Left ventricle myocardium superior (tissue), 1 donor: ENCODE results near the gene KIF2C. TPM values are rescaled to one million over a fixed set of nuclear protein-coding genes. Genes with fewer than 3 reads are reported as not detected.
A peak's percentile ranks its signal among the peaks of the same experiment; 100 is the strongest.
"Not testable (repeated sequence)": the region's sequence is repeated elsewhere in the genome, so short reads cannot be mapped to it uniquely, and the experiment has no call there.

Experiments used
- ATAC-seq: fragments of 200-7000 bp; cut with Tn5 transposase; one replicate; pipeline ENCODE4 v1.9.1; 2020; ENCODE audit warnings: mild to moderate bottlenecking, moderate library complexity
- DNase-seq: peaks from one replicate; pipeline ENCODE4 v3.0.0-alpha.2; 2020
- intact Hi-C: fragments of 100-400 bp; cut with micrococcal nuclease; formaldehyde crosslinking; loops from one replicate; pipeline ENCODE4 v1.11.0; 2022
- long read RNA-seq: library from polyadenylated mRNA; unstranded; transcript quantifications from one replicate; pipeline ENCODE4 v2.0.0, GENCODE V29; 2021
- total RNA-seq: library from RNA; stranded (reverse); fragmentation: NEBNext Ultra II Directional; extraction: Animal tissue kit (Norgen Biotek cat#: 25700); gene quantifications from one replicate; pipeline ENCODE4 v1.2.1, GENCODE V29; 2021
- donor health status: DM: no; HTN: yes; CAD: no; lungs with severe emphysema.

The KIF2C gene
- 0.87 TPM for total RNA-seq
- long read RNA-seq, partial matches to known transcripts = 0 of 1 reads
- long read RNA-seq, other reads (novel, unspliced or antisense) = 0 of 1 reads

- ATAC-seq = peak; percentile 100
- intact Hi-C loops = no loop called here
Measured at GRCh38 chr1:44739307-44740178, at the start of gene KIF2C. Gene KIF2C, plus strand, starts transcription at chr1:44739837. Its CDS starts 96 bp downstream, at chr1:44739933.

DNA sequence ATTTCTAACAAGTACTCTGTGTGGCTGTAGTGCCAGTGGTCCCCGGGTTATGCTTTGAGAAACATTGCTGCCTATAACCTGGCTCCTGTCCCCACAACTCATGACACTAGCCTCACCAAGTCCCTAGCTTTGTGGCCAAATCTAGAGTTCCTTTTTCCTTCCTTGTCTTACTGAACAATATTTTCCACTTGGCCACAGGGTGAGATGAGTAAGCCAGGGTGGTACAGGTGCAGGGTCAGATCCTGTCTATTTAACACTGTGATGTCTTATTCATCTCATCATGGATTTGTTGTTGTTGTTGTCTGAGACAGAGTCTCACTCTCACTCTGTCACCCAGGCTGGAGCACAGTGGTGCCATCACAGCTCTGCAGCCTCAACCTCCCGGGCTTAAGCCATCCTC is 46.5 kb upstream of the KIF2C start:
- intact Hi-C loops = no loop called here
- DNase-seq (no peak), ATAC-seq (no peak)

More at GRCh38 chr1:44739307-44740178, at the start of gene KIF2C:
- peak; percentile 98 for DNase-seq

DNA sequence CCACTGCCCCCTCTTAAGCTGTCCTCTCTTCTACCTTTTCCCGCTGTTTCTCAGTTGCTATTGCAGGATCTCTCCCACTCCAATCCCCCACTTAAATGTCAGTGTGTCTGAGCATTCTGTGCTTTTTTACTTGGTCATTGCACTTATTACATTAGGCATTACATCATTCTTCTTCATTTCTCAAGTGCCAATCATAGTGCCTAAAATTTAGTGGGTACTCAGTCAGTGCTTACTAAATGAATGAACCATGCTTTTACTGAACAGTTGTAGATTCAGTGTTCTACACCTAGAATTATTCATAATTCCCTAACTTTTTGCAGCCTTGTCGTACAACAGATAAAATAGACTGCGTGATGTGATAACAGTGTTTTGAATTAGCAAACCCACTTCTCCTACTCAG is 45.7 kb upstream of the KIF2C start:
- DNase-seq (no peak), ATAC-seq (no peak)
- intact Hi-C loops = no loop called here

GRCh38 chr1:44694863-44695478 is 44.7 kb upstream of the KIF2C start:
- no peak for ATAC-seq
- DNase-seq = no peak
- intact Hi-C loops = no loop called here

GRCh38 chr1:44695671-44696070 is 44.0 kb upstream of the KIF2C start:
- intact Hi-C loops = no loop called here
- DNase-seq (no peak), ATAC-seq (no peak)

- no peak for DNase-seq
- no peak for ATAC-seq
- intact Hi-C loops = no loop called here
Measured at GRCh38 chr1:44696101-44696500, 43.5 kb upstream of the KIF2C start.

DNA sequence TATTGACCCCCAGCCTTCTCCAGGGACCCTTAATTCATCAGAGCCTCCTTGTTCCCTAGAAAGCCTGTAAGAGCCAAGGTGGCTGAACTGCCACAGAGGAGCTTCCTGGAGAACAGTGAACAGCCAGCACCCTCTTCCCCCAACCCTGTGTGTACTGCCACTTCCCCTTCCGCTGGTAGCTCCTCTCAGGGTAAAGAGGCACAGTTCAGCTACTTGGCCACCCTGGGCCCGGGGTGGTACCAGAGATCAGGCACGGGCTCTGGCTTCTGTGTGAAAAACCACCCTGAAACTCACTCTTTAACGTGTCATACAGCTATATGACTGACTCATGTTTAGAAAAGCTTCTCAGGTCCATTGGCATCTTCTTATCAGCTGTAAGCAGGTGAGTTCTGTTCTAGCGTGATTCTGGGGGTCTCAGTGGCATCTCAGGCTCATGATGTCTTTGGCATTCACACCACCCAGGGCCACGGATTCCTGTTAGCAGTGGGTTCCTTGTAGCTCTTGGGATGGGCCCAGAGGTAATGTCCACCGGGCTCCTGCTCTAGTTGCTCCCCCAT is 42.8 kb upstream of the KIF2C start:
- DNase-seq (no peak), ATAC-seq (peak; percentile 40)
- intact Hi-C loops = no loop called here

DNA sequence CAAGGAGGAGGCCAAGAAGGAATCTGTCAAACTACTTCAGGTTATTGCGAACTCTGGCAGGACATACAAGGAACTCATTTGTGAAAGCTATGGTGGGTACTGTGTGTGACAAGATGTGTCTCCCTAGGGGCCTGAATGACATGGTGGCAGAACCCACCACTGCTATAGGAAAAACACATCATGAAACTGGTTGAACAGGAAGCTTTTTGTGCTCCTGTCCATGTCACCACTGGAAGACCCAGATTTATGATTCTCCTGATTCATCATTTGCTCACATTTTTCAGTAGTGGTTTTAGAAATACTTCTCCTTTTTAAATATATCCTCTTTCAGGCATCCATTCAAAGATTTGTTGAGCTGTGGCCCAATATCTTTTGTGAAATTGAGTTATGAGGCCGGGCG is 41.5 kb upstream of the KIF2C start:
- intact Hi-C loops = no loop called here
- DNase-seq (no peak), ATAC-seq (no peak)

- intact Hi-C loops, ATAC-seq, DNase-seq: not testable (repeated sequence)
Measured at GRCh38 chr1:44699375-44699774, 40.3 kb upstream of the KIF2C start.

DNA sequence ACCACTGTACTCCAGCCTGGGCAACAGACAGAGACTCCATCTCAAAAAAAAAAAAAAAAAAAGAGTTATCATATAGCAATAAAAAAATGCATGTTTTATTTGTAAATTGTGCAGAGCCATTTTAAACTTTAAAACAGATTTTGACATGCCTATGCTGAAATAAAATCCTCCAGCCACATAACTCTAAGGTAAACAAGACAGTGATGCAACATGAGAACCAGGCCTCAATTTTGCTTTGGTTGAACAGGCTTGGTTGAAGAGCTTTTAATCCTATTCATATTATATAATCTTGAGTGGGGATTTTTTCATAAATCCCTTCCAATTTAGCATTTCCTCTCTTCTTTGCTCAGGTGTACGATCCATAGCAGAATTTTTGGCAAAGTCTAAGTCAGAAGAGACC is 39.1 kb upstream of the KIF2C start:
- intact Hi-C loops = no loop called here
- DNase-seq (no peak), ATAC-seq (no peak)

DNA sequence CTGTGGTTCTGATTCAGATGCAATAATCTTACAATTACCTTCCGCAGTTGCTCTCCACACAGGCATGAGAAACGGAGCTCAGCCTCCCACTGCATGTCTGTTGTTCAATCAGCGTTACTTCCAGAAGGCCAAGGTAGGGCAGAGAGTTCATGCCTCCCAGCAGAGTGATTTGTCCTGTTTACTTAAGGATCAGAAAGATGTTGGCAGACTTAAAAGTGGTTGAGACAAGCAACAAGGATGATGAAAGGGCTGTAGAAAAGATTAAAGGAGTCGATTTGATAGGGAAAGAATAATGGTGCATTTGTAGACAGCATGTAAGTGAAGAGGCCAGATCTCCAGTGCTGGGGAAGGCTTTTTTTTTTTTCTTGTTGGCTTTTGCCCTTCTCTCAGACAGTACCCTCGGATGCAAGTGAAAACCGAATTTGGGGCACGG is 38.5 kb upstream of the KIF2C start:
- DNase-seq (no peak), ATAC-seq (no peak)
- intact Hi-C loops = no loop called here

DNA sequence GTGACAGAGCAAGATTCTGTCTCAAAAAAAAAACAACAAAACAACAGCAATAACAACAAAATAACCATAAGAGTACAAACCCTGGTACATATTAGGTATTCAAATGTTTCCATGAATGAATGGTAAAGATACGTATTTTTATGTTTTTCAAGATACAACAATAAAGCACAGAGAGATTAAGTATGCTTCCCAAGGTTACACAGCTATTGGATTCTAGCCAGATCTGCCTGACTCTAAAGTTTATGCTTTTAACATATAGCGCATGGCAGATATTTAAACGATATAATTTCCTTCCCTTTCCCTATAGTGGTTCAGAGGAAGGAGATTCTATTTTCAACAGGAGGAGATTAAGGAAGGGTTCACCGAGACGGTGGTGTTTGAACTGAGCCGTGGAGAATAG is 34.2 kb upstream of the KIF2C start:
- ATAC-seq = no peak
- intact Hi-C loops = no loop called here
- no peak for DNase-seq

DNA sequence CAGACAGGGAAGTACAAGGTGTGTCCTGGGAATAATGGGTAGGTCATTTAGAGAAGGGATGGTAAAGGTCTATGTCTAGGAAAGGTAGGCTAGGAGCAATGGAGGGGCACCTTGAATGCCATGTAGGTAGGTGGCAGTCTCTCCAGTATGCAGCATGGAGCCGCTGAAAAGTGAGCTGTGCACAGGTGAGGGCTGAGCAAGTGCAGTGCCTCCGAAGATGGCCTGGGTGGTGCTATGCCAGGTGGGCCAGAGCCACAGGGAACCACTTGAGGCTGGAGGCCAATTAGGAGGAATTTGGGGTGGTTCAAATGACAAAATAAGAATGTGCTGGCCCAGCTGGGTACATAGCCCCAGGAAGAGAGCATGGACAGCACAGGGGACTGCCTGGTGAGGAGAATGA is 33.7 kb upstream of the KIF2C start:
- no peak for DNase-seq
- intact Hi-C loops = no loop called here
- no peak for ATAC-seq

GRCh38 chr1:44707112-44707881 is 32.3 kb upstream of the KIF2C start:
- DNase-seq (no peak), ATAC-seq (no peak)
- intact Hi-C loops = no loop called here

DNA sequence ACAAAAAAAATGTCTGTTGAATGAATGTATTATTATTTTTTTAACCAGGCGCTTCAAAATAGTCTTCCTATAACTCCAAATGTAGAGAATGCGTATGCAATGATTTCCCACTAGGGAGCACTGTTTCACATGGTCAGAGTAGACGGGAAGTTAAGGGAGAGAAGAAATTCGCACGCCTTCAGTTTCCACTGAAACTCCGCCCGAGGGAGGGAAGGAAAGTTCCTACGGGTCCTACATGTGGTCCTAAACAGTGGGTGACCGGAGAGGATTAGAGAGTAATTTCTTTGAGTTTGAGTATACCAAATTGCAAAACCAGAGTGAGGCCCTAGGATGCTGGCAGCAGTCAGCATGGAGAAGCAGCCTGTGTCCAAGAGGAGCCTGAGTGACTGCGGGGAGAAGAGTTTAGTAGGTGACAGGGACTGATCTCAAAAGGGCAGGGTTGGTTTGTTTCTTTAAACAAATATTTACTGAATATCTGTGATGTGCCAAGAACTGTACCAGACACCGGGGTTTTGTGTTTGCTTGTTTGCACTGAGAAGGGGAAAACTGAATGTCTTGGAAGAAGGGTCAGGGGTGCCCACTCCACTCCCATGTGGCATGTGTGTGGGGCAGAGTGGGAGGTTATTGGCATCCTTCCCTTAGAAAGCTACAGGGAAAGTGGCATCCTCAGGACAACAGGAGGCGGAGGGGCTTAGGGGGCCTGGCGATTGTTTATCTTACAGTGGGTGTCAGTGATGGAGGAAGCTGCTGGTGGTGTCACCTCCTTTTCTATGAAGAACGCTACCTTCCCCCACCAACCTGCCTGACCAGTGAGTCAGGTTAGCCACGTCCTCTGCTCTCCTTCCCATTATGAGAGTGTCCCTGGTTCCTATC is 31.4 kb upstream of the KIF2C start:
- DNase-seq (no peak), ATAC-seq (peak; percentile 76)
- intact Hi-C loops = no loop called here

DNA sequence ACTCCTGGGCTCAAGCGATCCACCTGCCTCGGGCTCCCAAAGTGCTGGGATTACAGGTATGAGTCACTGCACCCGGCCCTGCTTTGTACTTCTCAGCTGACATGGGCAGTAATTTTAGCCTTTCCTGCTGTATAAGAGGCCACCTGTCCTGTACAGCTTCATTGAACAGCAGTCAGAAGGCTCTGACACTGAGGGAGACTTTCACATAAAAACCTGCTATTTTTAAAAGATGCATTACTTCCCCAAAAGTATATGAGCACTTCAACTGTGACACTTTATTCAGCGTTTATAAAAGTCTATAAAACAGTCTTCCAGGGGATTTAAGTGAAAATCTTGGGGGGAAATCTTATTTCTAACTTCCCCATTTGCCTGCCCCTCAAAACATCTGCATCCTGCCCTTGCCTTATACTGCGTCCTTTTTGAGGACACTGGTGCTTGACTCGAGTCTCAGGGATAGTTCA is 26.3 kb upstream of the KIF2C start:
- no peak for ATAC-seq
- intact Hi-C loops = no loop called here
- DNase-seq = no peak

DNA sequence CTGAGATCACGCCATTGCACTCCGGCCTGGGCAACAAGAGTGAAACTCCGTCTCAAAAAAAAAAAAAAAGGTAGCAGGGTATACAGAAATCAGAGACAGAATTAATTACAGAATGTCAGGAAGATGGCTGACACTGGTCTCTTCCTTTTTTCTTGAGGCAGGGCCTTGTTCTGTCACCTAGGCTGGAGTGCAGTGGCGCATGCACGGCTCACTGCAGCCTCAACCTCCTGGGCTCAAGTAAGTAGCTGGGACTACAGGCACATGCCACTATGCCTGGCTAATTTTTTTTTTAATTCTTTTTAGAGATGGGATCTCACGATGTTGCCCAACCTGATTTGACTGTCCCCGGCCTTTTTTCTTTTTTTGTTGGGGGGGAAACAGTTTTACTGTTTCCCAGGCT is 25.1 kb upstream of the KIF2C start:
- DNase-seq (no peak), ATAC-seq (no peak)
- intact Hi-C loops = no loop called here

DNA sequence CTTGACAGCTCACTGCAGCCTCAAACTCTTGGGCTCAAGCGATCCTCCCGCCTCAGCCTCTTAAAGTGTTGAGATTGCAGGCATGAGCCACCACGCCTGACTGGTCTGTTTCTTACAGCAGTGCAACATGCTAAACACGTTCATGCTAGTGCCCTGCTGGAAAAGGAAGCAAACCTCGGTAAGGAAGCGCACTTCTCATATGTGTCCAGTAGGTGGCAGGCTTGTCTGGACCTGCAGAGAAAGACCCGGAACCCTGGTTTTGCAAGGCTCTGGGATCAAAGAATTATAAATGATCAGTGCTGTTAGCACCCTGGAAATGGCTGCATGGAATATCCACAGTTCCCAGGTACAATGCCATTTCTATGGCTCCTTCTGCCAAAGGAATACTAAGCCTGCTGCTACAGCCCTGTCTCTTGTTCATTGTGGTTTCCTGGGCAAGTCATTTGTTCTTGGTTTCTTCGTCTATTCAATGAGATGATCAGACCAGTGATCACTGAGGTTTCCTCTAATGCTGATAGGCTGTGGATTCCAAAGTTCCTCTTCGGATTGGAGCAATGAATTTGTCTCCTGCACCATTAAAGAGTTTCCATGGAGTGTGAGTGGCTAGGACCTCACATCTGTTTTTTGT is 24.6 kb upstream of the KIF2C start:
- ATAC-seq = peak; percentile 80
- DNase-seq = no peak
- intact Hi-C loops = no loop called here
